Neural progenitor cell (in vitro differentiated cells): Measurements from ENCODE around the gene SURF6. TPM values are rescaled to one million over a fixed set of nuclear protein-coding genes. Genes with fewer than 3 reads are reported as not detected.
A peak's percentile ranks its signal among the peaks of the same experiment; 100 is the strongest.

ENCODE experiments used
- DNase-seq: peaks from one replicate; pipeline ENCODE4 v3.0.0-alpha.2; 2016; ENCODE audit warnings: low spot score
- H2AFZ ChIP-seq: fragments of 200-600 bp; sonication (generic); replicated peaks from 2 replicates; pipeline ENCODE4 v1.6.1; 2016; ENCODE audit warnings: antibody characterized with exemption
- H3F3A ChIP-seq: fragments of 200-600 bp; sonication (generic); 2 replicates; pipeline ENCODE4 v1.6.1; 2016; ENCODE audit warnings: antibody characterized with exemption, low read depth
- H3K27ac ChIP-seq: fragments of 200-600 bp; sonication (generic); 2 replicates; pipeline ENCODE4 v1.5.1; 2016; ENCODE audit warnings: mild to moderate bottlenecking
- H3K27me3 ChIP-seq: fragments of 200-600 bp; sonication (generic); 2 replicates; pipeline ENCODE4 v1.6.1; 2016; ENCODE audit warnings: mild to moderate bottlenecking, moderate library complexity
- H3K36me3 ChIP-seq: fragments of 200-600 bp; sonication (generic); 2 replicates; pipeline ENCODE4 v1.5.1; 2016
- H3K4me1 ChIP-seq: fragments of 200-600 bp; sonication (generic); 2 replicates; pipeline ENCODE4 v1.6.1; 2016; ENCODE audit warnings: mixed run types
- H3K4me2 ChIP-seq: fragments of 200-600 bp; sonication (generic); 2 replicates; pipeline ENCODE4 v1.6.1; 2016
- H3K4me3 ChIP-seq: fragments of 200-600 bp; sonication (generic); 2 replicates; pipeline ENCODE4 v1.5.1; 2016
- H3K79me2 ChIP-seq: fragments of 200-600 bp; sonication (generic); 2 replicates; pipeline ENCODE4 v1.6.1; 2016; ENCODE audit warnings: low read depth
- H3K9ac ChIP-seq: fragments of 200-600 bp; sonication (generic); 2 replicates; pipeline ENCODE4 v1.6.1; 2016
- H3K9me3 ChIP-seq: fragments of 200-600 bp; sonication (generic); 2 replicates; pipeline ENCODE4 v1.5.1; 2016; ENCODE audit warnings: low read depth
- H4K20me1 ChIP-seq: fragments of 200-600 bp; sonication (generic); 2 replicates; pipeline ENCODE4 v1.6.1; 2016; ENCODE audit warnings: low read depth
- H3K27ac Mint-ChIP-seq: 3 replicates; pipeline ENCODE4 v1.8.0; 2021; ENCODE audit warnings: mixed read lengths
- H3K27me3 Mint-ChIP-seq: 2 replicates; pipeline ENCODE4 v1.8.0; 2022; ENCODE audit warnings: low read depth, mild to moderate bottlenecking, inconsistent platforms, moderate library complexity, mixed read lengths; ENCODE audit not compliant: insufficient read depth
- H3K36me3 Mint-ChIP-seq: 3 replicates; pipeline ENCODE4 v1.8.0; 2021; ENCODE audit warnings: mixed read lengths
- H3K4me1 Mint-ChIP-seq: 3 replicates; pipeline ENCODE4 v1.8.0; 2021; ENCODE audit warnings: mixed read lengths
- H3K4me3 Mint-ChIP-seq: 3 replicates; pipeline ENCODE4 v1.8.0; 2021; ENCODE audit warnings: mild to moderate bottlenecking, moderate library complexity, mixed read lengths
- H3K9me3 Mint-ChIP-seq: 3 replicates; pipeline ENCODE4 v1.8.0; 2020; ENCODE audit warnings: mixed read lengths
- EZH2 ChIP-seq: fragments of 200-600 bp; sonication (generic); IDR thresholded peaks from 2 replicates; pipeline ENCODE4 v1.6.1; 2017; ENCODE audit warnings: antibody characterized with exemption, mild to moderate bottlenecking, moderate library complexity
- EZH2phosphoT487 ChIP-seq: fragments of 200-600 bp; sonication (generic); IDR thresholded peaks from 2 replicates; pipeline ENCODE4 v1.6.1; 2017; ENCODE audit warnings: antibody characterized with exemption
- total RNA-seq: library from RNA; depleted of rRNA; stranded (reverse); fragments of >200 nt; gene quantifications from 2 replicates; pipeline ENCODE4 v1.2.3, GENCODE V29; 2015; ENCODE audit warnings: low replicate concordance
- TF ChIP-seq, protein P1 (sequence below): fragments of 200-600 bp; sonication (generic); IDR thresholded peaks from 2 replicates; pipeline ENCODE4 v1.5.1; 2017; ENCODE audit warnings: antibody characterized with exemption, mild to moderate bottlenecking

Gene SURF6
- total RNA-seq, 1 donor from 2014 or later = 13.2 TPM

DNA sequence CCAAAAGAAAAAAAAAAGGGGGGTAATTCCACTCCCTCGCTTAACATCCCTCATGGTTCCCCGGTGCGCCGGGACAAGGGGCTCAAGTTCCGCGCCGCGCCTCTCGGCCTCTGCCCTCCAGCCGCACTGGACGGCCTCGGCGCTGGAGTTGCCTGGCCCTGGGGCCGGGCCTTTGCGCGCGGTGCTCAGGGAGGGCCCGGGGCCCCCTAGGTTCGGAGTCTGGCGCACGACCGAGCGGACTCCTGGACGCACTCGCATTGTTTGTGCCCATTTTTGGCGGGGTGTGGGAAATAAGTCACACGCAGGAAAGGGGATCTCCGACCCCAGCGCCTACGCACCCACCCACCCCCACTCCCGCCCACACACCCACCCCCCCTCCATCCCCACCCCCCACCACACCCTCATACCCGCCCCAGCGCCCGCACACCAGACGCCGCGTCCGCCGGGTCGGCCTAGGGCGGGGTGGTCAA lies 11.6 kb upstream of the SURF6 start:
- peaks cover 18% of the 10 kb centered on the region for H3K27me3 Mint-ChIP-seq
- Histone ChIP-seq H3K4me2 (peak overlapping the region; percentile 88), H3K4me3 (peak overlapping the region; percentile 77), H3K36me3 (peaks cover 23% of the 10 kb centered on the region), H3K79me2 (peaks cover 54% of the 10 kb centered on the region), H4K20me1 (peaks cover 65% of the 10 kb centered on the region), H3F3A (peaks cover 50% of the 10 kb centered on the region), H3K9me3 (no peaks in the 10 kb centered on the region), H3K4me1 (peaks cover 15% of the 10 kb centered on the region), H3K27ac (no peak overlapping the region), H2AFZ (no peak overlapping the region), H3K27me3 (no peaks in the 10 kb centered on the region), H3K9ac (peak overlapping the region; percentile 75)
- peaks cover 25% of the 10 kb centered on the region for H3K4me1 Mint-ChIP-seq
- no peak overlapping the region for H3K27ac Mint-ChIP-seq
- H3K36me3 Mint-ChIP-seq = peaks cover 30% of the 10 kb centered on the region
- no peaks in the 10 kb centered on the region for H3K9me3 Mint-ChIP-seq
- peak overlapping the region; percentile 98 for H3K4me3 Mint-ChIP-seq
- DNase-seq = peak; percentile 81
- TF ChIP-seq EZH2 (no peak), EZH2phosphoT487 (no peak)
- TF ChIP-seq, protein P1, sequence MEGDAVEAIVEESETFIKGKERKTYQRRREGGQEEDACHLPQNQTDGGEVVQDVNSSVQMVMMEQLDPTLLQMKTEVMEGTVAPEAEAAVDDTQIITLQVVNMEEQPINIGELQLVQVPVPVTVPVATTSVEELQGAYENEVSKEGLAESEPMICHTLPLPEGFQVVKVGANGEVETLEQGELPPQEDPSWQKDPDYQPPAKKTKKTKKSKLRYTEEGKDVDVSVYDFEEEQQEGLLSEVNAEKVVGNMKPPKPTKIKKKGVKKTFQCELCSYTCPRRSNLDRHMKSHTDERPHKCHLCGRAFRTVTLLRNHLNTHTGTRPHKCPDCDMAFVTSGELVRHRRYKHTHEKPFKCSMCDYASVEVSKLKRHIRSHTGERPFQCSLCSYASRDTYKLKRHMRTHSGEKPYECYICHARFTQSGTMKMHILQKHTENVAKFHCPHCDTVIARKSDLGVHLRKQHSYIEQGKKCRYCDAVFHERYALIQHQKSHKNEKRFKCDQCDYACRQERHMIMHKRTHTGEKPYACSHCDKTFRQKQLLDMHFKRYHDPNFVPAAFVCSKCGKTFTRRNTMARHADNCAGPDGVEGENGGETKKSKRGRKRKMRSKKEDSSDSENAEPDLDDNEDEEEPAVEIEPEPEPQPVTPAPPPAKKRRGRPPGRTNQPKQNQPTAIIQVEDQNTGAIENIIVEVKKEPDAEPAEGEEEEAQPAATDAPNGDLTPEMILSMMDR = no peak

DNA sequence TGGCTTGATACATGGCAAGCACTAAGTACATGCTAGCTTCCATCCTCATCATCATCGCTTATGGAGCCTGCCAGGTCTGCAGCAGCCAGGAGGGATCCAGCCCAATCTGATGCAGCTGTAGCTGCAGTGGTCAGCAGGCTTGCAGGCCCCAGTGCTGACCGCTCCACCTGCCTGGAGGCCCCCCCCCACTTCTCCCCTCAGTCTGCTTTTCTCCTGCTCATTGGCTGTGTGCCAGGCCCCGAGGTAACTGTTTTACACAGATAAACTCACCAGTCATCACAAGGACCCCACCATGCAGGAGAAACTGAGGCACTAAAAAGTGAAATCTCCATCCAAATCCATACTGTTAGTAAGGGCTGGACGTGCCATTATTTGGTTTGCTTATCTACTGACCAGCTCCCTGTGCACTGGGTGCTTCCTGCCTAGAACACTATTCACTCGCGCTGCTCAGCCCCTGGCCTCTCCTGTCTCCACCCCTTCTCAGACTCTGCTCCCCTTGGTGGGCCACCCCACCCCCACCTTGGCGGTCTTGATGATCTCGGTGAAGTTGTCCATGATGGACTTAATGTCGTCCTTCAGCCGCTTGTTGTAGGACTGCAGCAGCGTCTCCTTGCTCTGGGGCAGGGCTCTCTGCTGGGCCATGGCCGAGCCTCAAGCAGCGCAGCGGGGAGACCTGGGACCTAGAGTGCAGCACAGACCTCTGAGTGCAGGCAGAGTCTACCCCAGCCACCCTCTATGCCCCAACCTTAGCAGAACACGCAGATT lies 10.2 kb upstream of the SURF6 start:
- Histone ChIP-seq H2AFZ (no peak overlapping the region), H4K20me1 (peaks cover 56% of the 10 kb centered on the region), H3K9me3 (no peaks in the 10 kb centered on the region), H3K79me2 (peaks cover 54% of the 10 kb centered on the region), H3K36me3 (peaks cover 22% of the 10 kb centered on the region), H3K27ac (no peak overlapping the region), H3K4me1 (peaks cover 15% of the 10 kb centered on the region), H3F3A (peaks cover 37% of the 10 kb centered on the region), H3K27me3 (no peaks in the 10 kb centered on the region), H3K4me3 (peak overlapping the region; percentile 77), H3K4me2 (peak overlapping the region; percentile 88), H3K9ac (no peak overlapping the region)
- H3K4me3 Mint-ChIP-seq = peak overlapping the region; percentile 98
- no peak for TF ChIP-seq EZH2
- TF ChIP-seq EZH2phosphoT487 = no peak
- TF ChIP-seq, protein P1 = no peak
- peaks cover 25% of the 10 kb centered on the region for H3K4me1 Mint-ChIP-seq
- peaks cover 25% of the 10 kb centered on the region for H3K36me3 Mint-ChIP-seq
- H3K27ac Mint-ChIP-seq = no peak overlapping the region
- no peak for DNase-seq
- H3K27me3 Mint-ChIP-seq = peaks cover 16% of the 10 kb centered on the region
- H3K9me3 Mint-ChIP-seq = no peaks in the 10 kb centered on the region

DNA sequence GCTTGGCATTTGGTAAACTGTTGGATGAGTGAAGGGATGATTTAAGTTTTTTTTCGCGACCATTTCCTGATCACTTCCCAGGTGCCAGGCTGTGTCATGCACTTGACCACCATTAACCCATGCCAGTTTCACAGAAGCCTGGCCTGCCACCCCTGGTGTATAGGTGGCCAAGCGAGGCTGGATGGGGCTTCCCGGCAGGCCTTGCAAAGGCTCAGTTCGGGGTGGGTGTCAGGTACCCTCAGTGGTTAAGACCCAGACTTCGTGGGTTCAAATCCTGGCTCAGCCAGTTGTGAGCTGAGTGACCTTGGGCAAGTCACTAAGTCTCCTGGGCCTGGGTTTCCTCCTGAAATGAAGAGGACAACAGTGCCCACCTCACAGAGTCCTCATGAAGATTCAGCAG lies 9.6 kb upstream of the SURF6 start:
- Mint-ChIP-seq H3K27ac (no peak overlapping the region), H3K36me3 (peaks cover 26% of the 10 kb centered on the region), H3K4me1 (peaks cover 25% of the 10 kb centered on the region), H3K27me3 (peaks cover 17% of the 10 kb centered on the region), H3K4me3 (peak overlapping the region; percentile 98), H3K9me3 (no peaks in the 10 kb centered on the region)
- H4K20me1 ChIP-seq = peaks cover 50% of the 10 kb centered on the region
- H3K4me2 ChIP-seq = no peak overlapping the region
- peaks cover 15% of the 10 kb centered on the region for H3K4me1 ChIP-seq
- H3K36me3 ChIP-seq = peaks cover 16% of the 10 kb centered on the region
- DNase-seq = no peak
- TF ChIP-seq EZH2 (no peak), EZH2phosphoT487 (no peak)
- TF ChIP-seq, protein P1 = no peak
- no peaks in the 10 kb centered on the region for H3K9me3 ChIP-seq
- H3K4me3 ChIP-seq = no peak overlapping the region
- H3K79me2 ChIP-seq = peaks cover 53% of the 10 kb centered on the region
- no peak overlapping the region for H3K9ac ChIP-seq
- H2AFZ ChIP-seq = no peak overlapping the region
- peaks cover 31% of the 10 kb centered on the region for H3F3A ChIP-seq
- H3K27me3 ChIP-seq = no peaks in the 10 kb centered on the region
- no peak overlapping the region for H3K27ac ChIP-seq
